HG02610 (cell line): ENCODE data around the gene ACHE.

Experiments
- ATAC-seq: cut with Tn5 transposase; IDR thresholded peaks from one replicate; pipeline ENCODE4 v1.9.1; 2021; ENCODE audit warnings: mild to moderate bottlenecking, moderate library complexity; ENCODE audit not compliant: unreplicated experiment

Gene ACHE

GRCh38 chr7:100897772-100898454 is 2.2 kb upstream of the ACHE start:
- no peak for ATAC-seq

GRCh38 chr7:100896732-100897608 is 1.3 kb upstream of the ACHE start:
- ATAC-seq, result no peak

- ATAC-seq, result no peak
Observed at GRCh38 chr7:100895956-100896731, 456 bp upstream of the ACHE start.

GRCh38 chr7:100894860-100895700 is 608 bp downstream of the ACHE start:
- ATAC-seq, result no peak

- ATAC-seq, result no peak
Observed at GRCh38 chr7:100893910-100894721, 1.6 kb downstream of the ACHE start.

GRCh38 chr7:100893318-100893895 is 2.3 kb downstream of the ACHE start:
- no peak for ATAC-seq

- no peak for ATAC-seq
Observed at GRCh38 chr7:100892364-100893317, 3.0 kb downstream of the ACHE start.

- no peak for ATAC-seq
Observed at GRCh38 chr7:100891568-100892247, 4.0 kb downstream of the ACHE start.

- no peak for ATAC-seq
Observed at GRCh38 chr7:100890653-100891567, 4.8 kb downstream of the ACHE start.

- peak; percentile 21 for ATAC-seq
Observed at GRCh38 chr7:100888988-100889750, 6.5 kb downstream of the ACHE start, which contains the start of gene UFSP1. UFSP1 (minus strand) TSS chr7:100889715; CDS start chr7:100889271, 444 bp downstream.

GRCh38 chr7:100888291-100888987 is 7.2 kb downstream of the ACHE start:
- no peak for ATAC-seq

GRCh38 chr7:100887516-100888290 is 8.0 kb downstream of the ACHE start:
- ATAC-seq, result peak; percentile 41

- no peak for ATAC-seq
Observed at GRCh38 chr7:100886936-100887515, 8.7 kb downstream of the ACHE start.
